K562 (cell line): ENCODE measurements around the gene RNF152. TPM values are rescaled to one million over a fixed set of nuclear protein-coding genes. Genes with fewer than 3 reads are reported as not detected.

Experiments used
- ATAC-seq: fragments of 200-7000 bp; cut with Tn5 transposase; 3 replicates; pipeline ENCODE4 v1.9.1; 2020; ENCODE audit warnings: moderate library complexity
- BruUV-seq: library from RNA; stranded (reverse); fragments of 400-500 nt; replicated peaks from 2 replicates; lab custom pipeline; 2021; lab: Mats Ljungman, UMichigan
- CTCF ChIA-PET: fragments of 300-600 bp; formaldehyde crosslinking; extraction: SDS; loops from one replicate; lab custom pipeline; 2021; ENCODE audit warnings: low intra/inter-chr PET ratio; lab: Yijun Ruan, JAX
- POLR2A ChIA-PET: fragments of 300-600, 350-650 bp; sonication (Branson Sonifier 250); formaldehyde crosslinking; extraction: SDS; loops from one replicate; lab custom pipeline; 2021; ENCODE audit warnings: antibody characterized with exemption, inconsistent platforms; lab: Yijun Ruan, JAX
- DNase-seq, 4 experiments: peaks; one replicate each; pipeline versions ENCODE4 v3.0.0 to v3.0.0-alpha.2; 2011 to 2018; ENCODE audit warnings: low spot score in 3 of 4, mixed read lengths in 3 of 4; ENCODE audit errors: extremely low read depth in 1 of 4
- FAIRE-seq: peaks from 2 replicates; lab custom pipeline; 2011; peaks lifted over from hg19 to GRCh38; lab: Jason Lieb, UNC
- H2AFZ ChIP-seq: 2 replicates; pipeline ENCODE4 v1.6.0; 2011; ENCODE audit warnings: low read depth, low read length, control low read depth, inconsistent platforms
- H3K27ac ChIP-seq: fragments of 200-600 bp; 3 replicates; pipeline ENCODE4 v1.8.0; 2011; ENCODE audit warnings: low read depth, mild to moderate bottlenecking, control low read depth, inconsistent platforms, low read length, moderate library complexity, mixed read lengths; ENCODE audit errors: extremely low read depth
- H3K27me3 ChIP-seq, 2 experiments: fragments of 300-600 bp in 1 of 2; 2 replicates in 1 of 2; 3 replicates in 1 of 2; pipeline versions ENCODE4 v1.6.0 to v1.8.0; 2011; ENCODE audit warnings: inconsistent platforms in 2 of 2, low read length in 2 of 2, mild to moderate bottlenecking in 1 of 2, mixed read lengths in 1 of 2, moderate library complexity in 1 of 2; ENCODE audit not compliant: control insufficient read depth in 2 of 2, insufficient read depth in 2 of 2
- H3K36me3 ChIP-seq: fragments of 300-600 bp; 3 replicates; pipeline ENCODE4 v1.8.0; 2011; ENCODE audit warnings: mild to moderate bottlenecking, low read length, inconsistent platforms; ENCODE audit not compliant: control insufficient read depth, insufficient read depth
- H3K4me1 ChIP-seq, 2 experiments: fragments of 200-600 bp in 1 of 2; replicated peaks in 1 of 2; 2 replicates in 1 of 2; 3 replicates in 1 of 2; pipeline versions ENCODE4 v1.5.1 to v1.8.0; 2011; ENCODE audit warnings: inconsistent platforms in 2 of 2, low read length in 2 of 2, mild to moderate bottlenecking in 1 of 2, mixed read lengths in 1 of 2, moderate library complexity in 1 of 2; ENCODE audit not compliant: control insufficient read depth in 2 of 2, insufficient read depth in 2 of 2
- H3K4me2 ChIP-seq: 2 replicates; pipeline ENCODE4 v1.6.1; 2011; ENCODE audit warnings: low read length, control low read depth, inconsistent platforms, mixed read lengths; ENCODE audit not compliant: insufficient read depth
- H3K4me3 ChIP-seq: fragments of 200-600 bp; sonication (generic), shearing (Covaris generic); 2 replicates; pipeline ENCODE4 v1.5.1; 2016; ENCODE audit warnings: control low read depth, inconsistent platforms
- H3K79me2 ChIP-seq: fragments of 200-600 bp; 3 replicates; pipeline ENCODE4 v1.8.0; 2011; ENCODE audit warnings: low read length, inconsistent platforms; ENCODE audit not compliant: control insufficient read depth, insufficient read depth
- H3K9ac ChIP-seq, 2 experiments: 2 replicates each; pipeline versions ENCODE4 v1.6.0 to v1.6.1; 2011; ENCODE audit warnings: low read depth in 2 of 2, low read length in 2 of 2, control low read depth in 1 of 2, inconsistent platforms in 1 of 2, mild to moderate bottlenecking in 1 of 2, mixed read lengths in 1 of 2; ENCODE audit not compliant: insufficient read depth in 1 of 2
- H3K9me1 ChIP-seq: one replicate; pipeline ENCODE4 v1.6.0; 2011; ENCODE audit warnings: inconsistent platforms, mild to moderate bottlenecking, low read length, moderate library complexity; ENCODE audit not compliant: control insufficient read depth, insufficient read depth
- H3K9me3 ChIP-seq: replicated peaks from 2 replicates; pipeline ENCODE4 v1.5.1; 2011; ENCODE audit warnings: low read depth, low read length, inconsistent platforms; ENCODE audit not compliant: control insufficient read depth, insufficient read depth
- H4K20me1 ChIP-seq: replicated peaks from 2 replicates; pipeline ENCODE4 v1.6.1; 2011; ENCODE audit warnings: low read length, inconsistent platforms, mixed read lengths; ENCODE audit not compliant: control insufficient read depth, insufficient read depth
- ATF1 ChIP-seq, 2 experiments: fragments of 450-650 bp in 1 of 2; IDR thresholded peaks; 2 replicates each; pipeline ENCODE4 v1.6.1; 2016; ENCODE audit warnings: missing compliant biosample characterization in 1 of 2, missing genetic modification characterization in 1 of 2
- C11orf30 ChIP-seq: fragments of 450-650 bp; IDR thresholded peaks from 2 replicates; pipeline ENCODE4 v1.6.1; 2016; ENCODE audit warnings: low read depth, mild to moderate bottlenecking
- DNMT1 ChIP-seq: fragments of 450-650 bp; IDR thresholded peaks from 2 replicates; pipeline ENCODE4 v1.6.1; 2016; ENCODE audit warnings: antibody characterized with exemption, mild to moderate bottlenecking
- GABPA ChIP-seq: fragments of 200-800 bp; sonication (Bioruptor generic); conservative IDR thresholded peaks from 2 replicates; pipeline ENCODE4 v1.6.1; 2016; ENCODE audit warnings: low read depth, missing genetic modification characterization, missing compliant biosample characterization
- KLF13 ChIP-seq: fragments of 450-650 bp; IDR thresholded peaks from 2 replicates; pipeline ENCODE4 v1.6.1; 2016; ENCODE audit warnings: missing genetic modification characterization, low read depth, mild to moderate bottlenecking, missing compliant biosample characterization, moderate library complexity, borderline replicate concordance
- MYC ChIP-seq, 2 experiments: fragments of 250-450 bp in 1 of 2; sonication (Bioruptor Pico) in 1 of 2; IDR thresholded peaks; 2 replicates each; pipeline versions ENCODE4 v1.5.1 to v1.6.1; 2012 to 2021; ENCODE audit warnings: low read depth in 2 of 2, borderline replicate concordance in 1 of 2, improper control_type of control experiment in 1 of 2, low read length in 1 of 2, mild to moderate bottlenecking in 1 of 2, moderate library complexity in 1 of 2
- NCOA2 ChIP-seq, 2 experiments: fragments of 450-650 bp; IDR thresholded peaks; 2 replicates each; pipeline ENCODE4 v1.6.1; 2018; ENCODE audit warnings: mild to moderate bottlenecking in 2 of 2, moderate library complexity in 1 of 2; ENCODE audit not compliant: partially characterized antibody in 2 of 2
- NR3C1 ChIP-seq: sonication (generic); formaldehyde crosslinking; IDR thresholded peaks from 2 replicates; pipeline ENCODE4 v1.8.1; 2022; ENCODE audit warnings: missing genetic modification reagents
- PTTG1 ChIP-seq: fragments of 450-650 bp; IDR thresholded peaks from 2 replicates; pipeline ENCODE4 v1.6.1; 2016; ENCODE audit warnings: low read depth, mild to moderate bottlenecking, missing genetic modification characterization, missing compliant biosample characterization
- RUNX1 ChIP-seq: sonication (generic); IDR thresholded peaks from 2 replicates; pipeline ENCODE4 v1.6.1; 2016; ENCODE audit warnings: antibody characterized with exemption, low read depth
- TCF7L2 ChIP-seq: fragments of 150-350 bp; IDR thresholded peaks from 2 replicates; pipeline ENCODE4 v1.6.1; 2016; ENCODE audit warnings: low read depth, mild to moderate bottlenecking, low read length, moderate library complexity
- TRIM28 ChIP-seq: fragments of 450-650 bp; IDR thresholded peaks from 2 replicates; pipeline ENCODE4 v1.6.1; 2017
- ZNF644 ChIP-seq: fragments of 200-800 bp; sonication (Bioruptor generic); IDR thresholded peaks from 2 replicates; pipeline ENCODE4 v1.6.1; 2016; ENCODE audit warnings: low read depth, missing genetic modification characterization, missing compliant biosample characterization
- ZNF75A ChIP-seq: fragments of 450-650 bp; formaldehyde crosslinking; IDR thresholded peaks from 2 replicates; pipeline ENCODE4 v1.4.0; 2020; ENCODE audit warnings: mild to moderate bottlenecking
- WGBS: fragments of 100-300 bp; shearing (Covaris generic); methylation state at CpG from one replicate; pipeline ENCODE4 v1.1.6; 2016; ENCODE audit warnings: low coverage, mixed read lengths; ENCODE audit not compliant: insufficient coverage; ENCODE audit errors: missing lambda C conversion rate; 5-methylcytosine and 5-hydroxymethylcytosine counted together
- in situ Hi-C: fragments of 300-500 bp; cut with MboI; formaldehyde crosslinking; loops from 4 replicates; pipeline ENCODE4 v1.15.0; 2018; ENCODE audit warnings: inconsistent platforms, mixed read lengths
- intact Hi-C: fragments of 100-400 bp; cut with micrococcal nuclease; formaldehyde crosslinking; loops from 2 replicates; pipeline ENCODE4 v1.14.2; 2022
- polyA plus RNA-seq, 8 experiments: library from polyadenylated mRNA; depleted of rRNA in 4 of 8; stranded (reverse) in 5 of 8; unstranded in 3 of 8; fragments of >200 nt; fragmentation: Nextera tagmentation in 2 of 8; fragmentation: Illumina TruSeq in 1 of 8; extraction: Ambion mirVana in 2 of 8; extraction: Trizol in 1 of 8; gene quantifications; 2 replicates each; pipeline versions ENCODE4 v1.2.1 to v1.2.3, GENCODE V29; 2011 to 2014; ENCODE audit warnings: inconsistent platforms in 1 of 8, missing spikeins in 1 of 8
- total RNA-seq, 7 experiments: library from RNA; depleted of rRNA in 6 of 7; stranded (reverse); fragments of >200 nt in 6 of 7; fragmentation: Illumina TruSeq in 2 of 7; extraction: Trizol in 2 of 7; gene quantifications; 2 replicates each; pipeline versions ENCODE4 v1.2.1 to v1.2.3, GENCODE V29; 2011 to 2021; ENCODE audit warnings: low replicate concordance in 1 of 7
- TF ChIP-seq, protein P1 (sequence below): fragments of 450-650 bp; IDR thresholded peaks from 2 replicates; pipeline ENCODE4 v1.6.1; 2016; ENCODE audit warnings: missing biosample characterization, missing genetic modification characterization
- TF ChIP-seq, protein P2 (sequence below): sonication (generic); formaldehyde crosslinking; IDR thresholded peaks from 2 replicates; pipeline ENCODE4 v1.8.0; 2022; ENCODE audit warnings: missing genetic modification reagents, mild to moderate bottlenecking, borderline replicate concordance
- TF ChIP-seq, protein P3 (sequence below): fragments of 250-450 bp; sonication (Bioruptor Pico); IDR thresholded peaks from 2 replicates; pipeline ENCODE4 v1.4.0; 2020; ENCODE audit warnings: borderline replicate concordance

RNF152 gene
- total and polyA plus RNA-seq, 9 of the 15 experiments (the other 6 are each of a cell fraction or from before 2014, with no cell fraction given), result 0.04 to 0.05 TPM; not detected in 7

DNA sequence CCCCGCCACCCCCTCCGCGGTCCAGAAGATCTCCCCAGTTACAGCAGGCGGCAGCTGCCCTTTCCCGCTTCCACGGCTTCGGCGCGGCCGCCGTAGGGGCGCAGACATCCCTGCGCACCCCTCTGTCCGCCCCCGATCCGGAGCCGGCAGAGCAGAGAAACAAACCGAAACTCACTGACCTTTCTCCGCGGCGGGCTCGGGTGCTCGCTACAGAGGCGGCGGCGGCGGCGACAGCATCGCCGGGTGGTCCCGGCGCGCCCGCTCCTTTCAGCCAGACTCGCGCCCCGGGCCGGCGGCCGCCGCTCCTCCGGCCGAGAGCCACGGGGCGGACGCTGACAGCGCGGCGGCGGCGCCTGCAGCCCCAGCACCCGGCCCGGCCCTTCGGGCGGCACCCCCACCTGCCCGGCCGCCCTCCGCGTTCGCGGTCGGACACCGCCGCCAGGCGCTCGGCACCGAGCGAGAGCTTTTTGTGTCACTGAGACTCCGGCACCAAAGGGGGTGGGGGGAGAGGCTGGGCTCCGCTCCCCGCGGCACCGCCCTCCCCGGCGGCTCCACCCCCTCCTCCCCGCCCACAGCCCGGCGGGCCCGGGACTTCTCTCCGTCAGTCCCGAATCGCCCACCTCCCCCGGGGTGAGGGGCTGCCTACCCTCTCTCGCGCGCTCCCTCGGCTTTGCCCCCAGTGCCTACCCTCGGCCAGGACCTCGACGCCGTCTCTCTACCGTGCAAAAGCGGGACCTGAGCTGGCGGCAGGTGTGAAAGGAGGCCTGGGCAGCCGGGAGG is 1.4 kb upstream of the RNF152 start:
- 2% methylated on average over 44 of the region's 95 CpGs for WGBS
- TF ChIP-seq PTTG1 (tag), result no peak
- no peak for TF ChIP-seq ATF1 (CRISPR knock-in tag; IDR thresholded peaks at IDR 0.05)
- TF ChIP-seq ATF1 (tag; IDR thresholded peaks at IDR 0.05), result no peak
- no peak for TF ChIP-seq ZNF644 (tag)
- no peak for TF ChIP-seq NCOA2 (IDR thresholded peaks at IDR 0.05; ENCODE audit: partially characterized antibody in 2 of 2)
- TF ChIP-seq, protein P1, sequence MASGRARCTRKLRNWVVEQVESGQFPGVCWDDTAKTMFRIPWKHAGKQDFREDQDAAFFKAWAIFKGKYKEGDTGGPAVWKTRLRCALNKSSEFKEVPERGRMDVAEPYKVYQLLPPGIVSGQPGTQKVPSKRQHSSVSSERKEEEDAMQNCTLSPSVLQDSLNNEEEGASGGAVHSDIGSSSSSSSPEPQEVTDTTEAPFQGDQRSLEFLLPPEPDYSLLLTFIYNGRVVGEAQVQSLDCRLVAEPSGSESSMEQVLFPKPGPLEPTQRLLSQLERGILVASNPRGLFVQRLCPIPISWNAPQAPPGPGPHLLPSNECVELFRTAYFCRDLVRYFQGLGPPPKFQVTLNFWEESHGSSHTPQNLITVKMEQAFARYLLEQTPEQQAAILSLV (tag), result no peak
- TF ChIP-seq MYC (IDR thresholded peaks at IDR 0.05; ENCODE audit: low read depth, low read length), result no peak
- TF ChIP-seq MYC (CRISPR knock-in tag; IDR thresholded peaks at IDR 0.05; ENCODE audit: borderline replicate concordance, low read depth), result no peak
- no peak for TF ChIP-seq TRIM28
- TF ChIP-seq C11orf30, result no peak
- TF ChIP-seq, protein P2, sequence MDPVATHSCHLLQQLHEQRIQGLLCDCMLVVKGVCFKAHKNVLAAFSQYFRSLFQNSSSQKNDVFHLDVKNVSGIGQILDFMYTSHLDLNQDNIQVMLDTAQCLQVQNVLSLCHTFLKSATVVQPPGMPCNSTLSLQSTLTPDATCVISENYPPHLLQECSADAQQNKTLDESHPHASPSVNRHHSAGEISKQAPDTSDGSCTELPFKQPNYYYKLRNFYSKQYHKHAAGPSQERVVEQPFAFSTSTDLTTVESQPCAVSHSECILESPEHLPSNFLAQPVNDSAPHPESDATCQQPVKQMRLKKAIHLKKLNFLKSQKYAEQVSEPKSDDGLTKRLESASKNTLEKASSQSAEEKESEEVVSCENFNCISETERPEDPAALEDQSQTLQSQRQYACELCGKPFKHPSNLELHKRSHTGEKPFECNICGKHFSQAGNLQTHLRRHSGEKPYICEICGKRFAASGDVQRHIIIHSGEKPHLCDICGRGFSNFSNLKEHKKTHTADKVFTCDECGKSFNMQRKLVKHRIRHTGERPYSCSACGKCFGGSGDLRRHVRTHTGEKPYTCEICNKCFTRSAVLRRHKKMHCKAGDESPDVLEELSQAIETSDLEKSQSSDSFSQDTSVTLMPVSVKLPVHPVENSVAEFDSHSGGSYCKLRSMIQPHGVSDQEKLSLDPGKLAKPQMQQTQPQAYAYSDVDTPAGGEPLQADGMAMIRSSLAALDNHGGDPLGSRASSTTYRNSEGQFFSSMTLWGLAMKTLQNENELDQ (CRISPR knock-in tag), result no peak
- no peak for TF ChIP-seq RUNX1
- TF ChIP-seq GABPA, result no peak
- TF ChIP-seq ZNF75A (CRISPR knock-in tag), result no peak
- TF ChIP-seq, protein P3, sequence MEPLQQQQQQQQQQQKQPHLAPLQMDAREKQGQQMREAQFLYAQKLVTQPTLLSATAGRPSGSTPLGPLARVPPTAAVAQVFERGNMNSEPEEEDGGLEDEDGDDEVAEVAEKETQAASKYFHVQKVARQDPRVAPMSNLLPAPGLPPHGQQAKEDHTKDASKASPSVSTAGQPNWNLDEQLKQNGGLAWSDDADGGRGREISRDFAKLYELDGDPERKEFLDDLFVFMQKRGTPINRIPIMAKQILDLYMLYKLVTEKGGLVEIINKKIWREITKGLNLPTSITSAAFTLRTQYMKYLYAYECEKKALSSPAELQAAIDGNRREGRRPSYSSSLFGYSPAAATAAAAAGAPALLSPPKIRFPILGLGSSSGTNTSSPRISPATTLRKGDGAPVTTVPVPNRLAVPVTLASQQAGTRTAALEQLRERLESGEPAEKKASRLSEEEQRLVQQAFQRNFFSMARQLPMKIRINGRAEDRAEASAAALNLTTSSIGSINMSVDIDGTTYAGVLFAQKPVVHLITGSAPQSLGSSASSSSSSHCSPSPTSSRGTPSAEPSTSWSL, result no peak
- no peak for TF ChIP-seq KLF13
- TF ChIP-seq NR3C1, result no peak
- TF ChIP-seq TCF7L2, result no peak
- TF ChIP-seq DNMT1, result no peak

More for the DNA sequence above, 1.4 kb upstream of the RNF152 start:
- H3K27me3 ChIP-seq, result peaks cover 0 to 11% of the 10 kb centered on the region in 2 experiments; a peak in 1 of 5 replicates
- CTCF ChIA-PET, result no interaction called here
- intact Hi-C loops, result no loop called here
- no TSS peak for BruUV-seq
- POLR2A ChIA-PET, result no interaction called here
- no peaks in the 10 kb centered on the region for H4K20me1 ChIP-seq
- no peaks in the 10 kb centered on the region for H3K9me1 ChIP-seq
- no peak overlapping the region; the same call in 1 of the 2 replicates for H3K4me2 ChIP-seq
- FAIRE-seq, result no peak
- peak overlapping the region; percentile 38 for H3K4me3 ChIP-seq
- no peaks in the 10 kb centered on the region for H3K36me3 ChIP-seq
- DNase-seq, result peak; percentile 57 to 83 (median 75)
- no peaks in the 10 kb centered on the region for H3K79me2 ChIP-seq
- H3K9me3 ChIP-seq, result no peaks in the 10 kb centered on the region
- peak overlapping the region; percentile 55; the same call in 1 of the 2 replicates for H2AFZ ChIP-seq
- ATAC-seq, result peak; percentile 98
- in situ Hi-C loops, result no loop called here
- H3K27ac ChIP-seq, result no peak overlapping the region
- H3K9ac ChIP-seq, result peak overlapping the region in 1 of 2 experiments; percentile 52; a peak in 2 of 4 replicates
- H3K4me1 ChIP-seq, result peaks cover 0 to 15% of the 10 kb centered on the region in 2 experiments; a peak in 2 of 5 replicates
